Erythroblast (primary cell): Measurements from ENCODE around the gene CASD1.

ENCODE experiments used
- DNase-seq, 2 experiments: peaks; one replicate each; lab custom pipeline; 2025; lab: John Stamatoyannopoulos, UW
- GATA1 ChIP-seq: IDR thresholded peaks from 2 replicates; pipeline ENCODE4 v1.6.1; 2011; ENCODE audit warnings: low read depth, mild to moderate bottlenecking, control low read depth, low read length, moderate library complexity
- POLR2A ChIP-seq: IDR thresholded peaks from 2 replicates; pipeline ENCODE4 v1.6.1; 2011; ENCODE audit warnings: mild to moderate bottlenecking, low read length

CASD1 gene

DNA sequence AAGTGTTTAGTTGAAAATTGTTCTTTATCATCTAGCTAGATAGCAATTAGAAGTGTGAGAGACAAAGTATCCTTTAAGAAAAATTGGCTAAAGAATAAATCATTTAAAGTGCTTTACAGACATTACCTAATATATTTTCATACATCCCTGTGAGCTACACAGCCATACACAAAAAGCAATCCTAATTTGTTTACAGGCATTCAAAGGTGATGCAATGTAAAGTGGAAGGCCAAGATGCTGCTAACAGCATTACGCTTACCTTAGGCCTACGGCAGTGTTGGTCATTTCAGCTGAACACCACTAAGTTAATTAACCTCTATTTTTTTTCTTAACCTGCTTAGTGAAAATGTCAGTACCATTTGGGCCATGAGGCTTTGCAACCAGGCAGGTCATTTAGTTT, 10.7 kb upstream of the CASD1 start:
- no peak for DNase-seq
- TF ChIP-seq POLR2A (no peak), GATA1 (no peak)

DNA sequence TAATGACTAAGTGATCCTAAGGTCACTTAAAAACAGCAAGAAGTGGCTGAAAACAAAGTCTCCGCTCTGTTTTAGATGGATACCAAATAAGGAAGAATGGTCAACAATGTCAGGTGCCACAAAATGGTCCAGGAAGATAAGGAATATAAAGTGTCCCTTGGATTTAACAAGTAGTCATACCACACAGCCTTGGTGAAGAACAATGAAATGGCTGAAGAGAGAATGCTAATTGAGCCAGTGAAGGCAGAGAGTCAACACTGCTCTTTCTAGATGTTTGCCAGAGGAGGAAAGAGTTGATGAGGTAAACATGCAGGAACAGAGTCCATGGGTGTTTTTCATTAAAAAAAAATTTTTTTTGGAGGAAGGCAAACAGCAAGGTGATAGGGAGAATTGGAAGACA, 2.1 kb upstream of the CASD1 start:
- no peak for DNase-seq
- no peak for TF ChIP-seq POLR2A
- TF ChIP-seq GATA1: no peak

DNA sequence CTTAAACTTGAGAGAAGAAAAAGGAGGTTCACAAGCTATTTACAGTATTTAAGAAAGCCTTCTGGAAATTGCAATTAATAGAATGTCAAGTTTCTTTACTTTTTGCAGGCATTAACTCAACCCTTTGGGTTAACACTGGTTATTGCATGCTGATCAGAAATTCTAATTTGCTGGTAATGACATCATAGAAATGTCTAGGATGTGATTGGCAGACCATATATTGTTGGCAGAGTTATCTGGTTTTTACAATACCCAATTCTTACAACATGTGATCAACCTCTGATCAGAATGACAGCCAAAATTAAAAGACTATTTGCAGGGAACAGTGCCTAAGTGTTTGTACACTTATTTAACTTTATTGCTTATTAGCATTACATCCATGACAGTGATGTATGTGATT, 1.6 kb upstream of the CASD1 start:
- no peak for TF ChIP-seq GATA1
- no peak for TF ChIP-seq POLR2A
- no peak for DNase-seq

DNA sequence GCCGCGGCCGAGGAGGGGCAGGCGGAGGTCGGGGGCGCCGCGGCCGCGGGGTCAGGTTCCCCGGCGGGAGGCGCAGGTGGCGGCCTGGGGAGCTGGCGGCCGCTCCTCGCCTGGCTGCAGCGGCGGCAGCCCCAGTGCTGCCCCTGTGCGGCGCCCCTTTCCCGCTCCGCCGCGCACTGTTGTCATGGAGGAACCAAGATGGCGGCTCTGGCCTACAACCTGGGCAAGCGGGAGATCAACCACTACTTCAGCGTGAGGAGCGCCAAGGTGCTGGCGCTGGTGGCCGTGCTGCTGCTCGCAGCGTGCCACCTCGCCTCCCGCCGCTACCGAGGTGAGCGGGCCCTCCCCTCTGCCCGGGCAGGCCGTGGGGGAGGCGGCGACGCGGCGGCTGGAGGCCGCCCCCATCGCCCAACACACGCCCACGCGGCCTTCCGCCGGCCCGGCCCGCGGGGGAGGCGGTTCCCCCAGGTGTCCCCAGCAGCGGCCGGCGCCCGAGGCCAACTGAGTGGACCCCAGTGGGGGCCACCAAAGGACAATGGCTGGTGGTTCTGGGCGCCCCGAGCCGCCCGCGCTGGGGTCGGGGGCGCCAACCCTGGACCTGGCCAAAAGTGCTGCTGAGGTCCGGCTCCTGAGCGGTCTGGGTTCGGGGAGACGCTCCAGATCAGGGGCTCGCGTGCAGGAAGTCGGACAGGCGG, 425 bp downstream of the CASD1 start:
- DNase-seq: peak; percentile 78 to 81
- TF ChIP-seq GATA1 (no peak), POLR2A (peak; percentile 71)

DNA sequence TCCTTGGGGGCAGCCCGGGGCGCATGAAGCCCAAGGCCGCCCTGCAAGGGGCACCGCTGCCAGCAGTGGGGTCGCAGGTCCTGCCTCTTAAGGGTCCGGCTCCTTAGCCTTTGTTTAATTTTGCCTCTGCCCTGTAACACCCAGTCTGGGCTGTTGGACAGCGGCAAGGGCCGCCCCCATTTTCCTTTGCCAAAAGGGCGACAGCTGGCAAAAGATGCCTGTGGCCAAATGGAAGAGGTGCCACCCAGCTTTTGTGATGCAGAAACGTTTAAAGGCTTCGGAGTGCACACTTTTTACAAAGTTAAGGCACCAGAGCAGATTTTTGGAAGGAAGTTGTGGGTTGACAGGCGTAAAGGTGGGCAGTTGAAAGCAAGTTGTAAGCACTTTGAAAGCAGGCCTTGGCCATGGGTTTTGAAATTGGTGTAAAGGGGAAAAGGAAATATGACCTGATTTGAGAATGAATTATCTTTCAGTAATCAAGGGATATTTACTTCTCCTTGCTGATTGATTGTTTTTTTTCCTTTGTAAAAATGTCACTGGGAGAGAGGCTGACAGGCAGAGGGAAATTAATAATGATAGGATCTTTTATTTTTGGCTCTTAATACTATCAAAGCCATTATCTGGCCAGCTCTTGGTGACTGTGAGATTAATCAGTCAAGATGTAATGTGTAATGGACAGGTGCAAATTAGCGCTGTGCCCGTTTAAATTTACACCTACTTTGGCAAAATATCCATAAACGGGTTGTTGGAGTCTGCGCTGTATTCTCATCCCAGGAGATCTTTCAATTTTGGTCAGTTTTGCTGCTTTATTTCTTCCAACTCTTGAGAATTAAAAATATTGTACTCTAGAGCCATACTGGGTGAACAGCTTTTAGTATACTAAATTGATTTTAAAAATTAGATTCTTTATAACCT, 1.2 kb downstream of the CASD1 start:
- peak in 1 of 2 experiments; percentile 61 for DNase-seq
- no peak for TF ChIP-seq GATA1
- TF ChIP-seq POLR2A: peak; percentile 29

DNA sequence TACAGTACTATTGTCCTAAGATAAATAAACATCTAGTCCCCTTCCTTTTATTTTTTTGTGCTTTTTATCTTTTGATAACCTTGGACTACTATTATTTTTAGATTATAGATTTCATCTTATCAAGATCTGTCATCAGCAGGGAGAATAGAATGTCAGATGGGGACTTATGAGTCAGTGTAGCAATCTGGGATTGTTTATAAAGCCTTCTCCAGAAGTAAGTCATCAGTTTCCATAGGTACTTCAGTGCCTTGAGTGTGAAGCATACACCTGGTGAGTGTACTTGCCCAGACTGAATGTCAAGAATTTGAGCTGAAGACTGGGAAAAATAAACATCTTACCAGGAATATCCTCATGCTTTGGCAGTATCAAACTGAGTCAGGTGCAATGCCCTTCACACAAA, 2.1 kb downstream of the CASD1 start:
- no peak for DNase-seq
- TF ChIP-seq GATA1: no peak

DNA sequence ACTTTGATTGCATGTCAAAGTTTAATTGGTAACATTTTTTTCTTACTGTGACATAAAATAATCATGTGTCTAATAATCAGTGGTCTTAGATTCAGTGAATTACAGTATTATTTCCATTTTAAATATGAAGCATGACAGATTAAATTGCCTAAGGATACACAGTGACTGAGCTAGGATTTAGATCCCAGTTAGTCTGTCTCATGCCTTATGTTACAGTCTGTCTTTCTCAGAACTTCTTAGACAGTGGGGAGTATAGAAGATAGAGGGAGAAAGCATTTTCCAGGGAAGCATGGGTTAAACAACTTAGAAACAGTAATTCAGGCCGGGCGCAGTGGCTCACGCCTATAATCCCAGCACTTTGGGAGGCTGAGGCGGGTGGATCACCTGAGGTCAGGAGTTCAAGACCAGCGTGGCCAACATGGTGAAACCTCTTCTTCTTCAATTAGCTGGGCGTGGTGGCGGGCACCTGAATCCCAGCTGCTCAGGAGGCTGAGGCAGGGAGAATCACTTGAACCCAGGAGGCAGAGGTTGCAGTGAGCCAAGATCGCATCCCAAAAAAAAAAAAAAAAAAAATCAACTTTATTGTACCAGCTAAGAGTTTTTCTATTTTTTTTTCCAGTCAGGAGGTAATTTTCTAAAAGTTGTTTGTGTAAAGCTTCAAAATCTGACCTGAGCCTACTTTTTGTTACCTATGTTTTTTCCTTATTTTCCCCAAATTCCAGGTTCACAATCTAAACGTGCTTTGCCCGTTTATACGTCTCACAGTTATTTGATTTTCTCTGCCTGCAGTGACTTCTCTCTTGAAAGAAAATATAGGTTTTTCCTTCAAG, 3.3 kb downstream of the CASD1 start:
- no peak for DNase-seq
- TF ChIP-seq POLR2A (no peak), GATA1 (no peak)

DNA sequence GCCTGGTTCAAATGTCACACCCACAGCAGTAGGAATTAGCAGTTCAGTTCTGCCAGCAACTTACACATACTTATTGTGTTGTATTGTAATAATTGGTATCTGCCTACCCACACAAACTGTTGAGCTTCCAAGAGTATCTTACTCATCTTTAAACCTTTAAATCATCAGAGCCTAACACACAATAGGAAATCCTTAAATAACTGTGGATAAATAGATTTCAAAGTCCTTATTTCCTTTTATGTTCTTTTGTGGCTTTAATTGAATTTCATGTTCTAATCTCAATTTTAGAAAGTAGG, 3.9 kb downstream of the CASD1 start:
- no peak for DNase-seq
- TF ChIP-seq GATA1 (no peak), POLR2A (no peak)

DNA sequence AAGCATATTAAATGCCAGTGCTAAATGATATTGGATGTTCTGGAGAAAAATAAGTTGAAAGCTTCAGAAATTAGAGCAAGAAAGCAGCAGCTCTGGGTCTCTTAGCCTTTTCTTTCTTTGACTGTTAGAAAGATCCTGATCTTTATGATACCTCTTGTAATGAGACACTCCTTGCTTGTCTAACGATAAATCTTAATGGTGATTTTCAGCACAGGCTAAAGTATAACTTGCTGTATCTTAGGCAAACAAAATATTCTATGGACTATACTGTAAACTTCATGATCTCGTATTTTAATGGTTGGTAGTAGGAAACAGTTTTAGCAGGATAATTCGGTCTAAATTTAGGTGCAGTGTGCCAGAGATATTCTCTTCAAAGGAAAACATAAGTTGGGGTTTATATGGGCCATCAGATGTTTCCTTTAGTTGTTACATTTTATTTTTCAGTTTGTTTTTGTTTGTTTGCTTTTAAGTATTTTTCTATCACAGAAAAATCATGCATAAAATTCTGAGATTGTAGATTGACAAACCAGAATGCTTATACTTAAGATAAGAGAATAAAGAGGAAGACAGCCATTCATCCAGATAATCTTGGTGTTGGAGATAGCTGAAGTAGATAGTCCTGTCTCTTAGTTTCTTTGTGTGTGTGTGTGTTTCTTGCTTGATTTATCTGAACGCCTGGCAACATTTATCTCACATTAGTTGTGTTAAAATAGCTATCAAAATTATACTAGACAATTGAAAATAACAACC, 4.7 kb downstream of the CASD1 start:
- no peak for TF ChIP-seq POLR2A
- TF ChIP-seq GATA1: no peak
- DNase-seq: no peak

DNA sequence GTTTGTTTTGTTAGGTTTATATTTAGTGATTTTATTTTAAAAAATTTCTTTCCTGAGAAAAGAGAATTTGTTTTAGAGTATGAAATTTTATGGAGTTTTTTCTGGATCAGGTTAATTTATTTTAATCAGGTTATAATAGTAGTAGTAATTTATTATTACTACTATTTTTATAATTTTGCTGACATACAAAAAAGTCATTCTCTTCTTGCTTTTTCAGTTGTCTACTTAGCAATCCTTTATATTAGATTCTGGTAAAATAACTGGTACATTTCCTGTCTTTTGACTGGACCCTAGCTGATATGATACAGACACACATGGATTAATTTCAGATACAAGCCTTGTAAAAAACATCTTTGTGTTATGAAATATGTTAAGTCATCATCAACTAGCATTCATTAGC, 5.3 kb downstream of the CASD1 start:
- DNase-seq: no peak
- TF ChIP-seq GATA1 (no peak), POLR2A (no peak)

DNA sequence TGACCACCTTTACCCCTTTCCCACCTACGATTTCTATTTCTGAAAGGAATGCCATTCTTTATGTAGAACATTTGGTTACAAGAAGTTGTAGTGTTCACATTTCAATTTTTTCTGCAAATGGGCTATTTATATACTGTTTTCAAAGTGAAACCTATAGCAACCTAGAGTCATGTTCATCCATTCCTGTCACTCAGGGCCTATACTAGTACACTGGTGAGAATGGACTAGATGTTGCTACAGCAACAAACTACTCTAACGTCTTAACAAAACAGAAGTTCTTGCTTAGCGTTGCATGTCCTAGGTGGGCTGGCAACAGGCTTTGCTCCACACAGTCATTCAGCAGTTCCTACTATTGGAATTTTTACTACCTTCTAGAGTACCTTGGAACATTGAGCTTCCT, 16.3 kb downstream of the CASD1 start:
- TF ChIP-seq GATA1 (no peak), POLR2A (no peak)
- DNase-seq: no peak

DNA sequence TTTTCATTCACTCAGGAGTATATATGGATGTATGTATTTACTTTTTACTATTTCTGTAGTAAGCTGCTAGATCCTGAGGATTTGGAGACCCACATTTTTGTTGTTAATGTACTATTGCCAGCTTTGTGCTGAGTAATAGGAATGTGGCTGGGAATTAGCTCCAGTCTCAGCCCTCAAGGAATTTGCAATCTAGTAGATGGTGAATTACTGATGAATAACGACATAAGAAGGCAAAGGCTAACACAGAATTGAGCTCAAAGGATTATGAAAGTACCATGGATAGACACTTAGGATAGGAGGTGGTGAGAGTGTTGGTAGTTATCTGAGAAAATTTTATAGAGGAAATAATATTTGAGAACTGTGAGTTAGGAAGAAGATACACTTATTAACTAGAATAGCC, 19.9 kb downstream of the CASD1 start:
- no peak for DNase-seq

DNA sequence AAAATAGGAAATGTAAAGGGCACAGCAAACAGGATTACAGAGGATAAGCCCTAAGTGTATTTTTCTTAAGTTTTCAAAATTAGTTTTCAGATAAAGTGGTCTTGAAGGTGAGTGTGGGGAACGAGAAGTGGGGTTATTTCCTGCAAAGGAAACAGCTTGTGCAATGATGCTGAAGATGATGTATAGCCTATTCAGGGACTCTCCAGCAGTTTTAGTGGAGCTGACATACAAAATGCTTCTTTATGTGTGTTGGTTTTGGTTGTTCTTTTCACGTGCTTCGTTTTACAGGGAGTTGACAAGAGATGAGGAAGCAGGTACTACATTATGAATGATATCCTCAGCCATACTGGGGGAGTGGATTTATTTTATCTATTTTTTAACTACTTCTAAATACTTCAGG, 20.5 kb downstream of the CASD1 start:
- TF ChIP-seq POLR2A (no peak), GATA1 (no peak)
- DNase-seq: no peak

More for the DNA sequence above, 19.9 kb downstream of the CASD1 start:
- TF ChIP-seq POLR2A: no peak
- TF ChIP-seq GATA1: no peak
